MCF 10A (cell line): ENCODE measurements around the gene VEZF1. TPM values are rescaled to one million over a fixed set of nuclear protein-coding genes. Genes with fewer than 3 reads are reported as not detected.

Source experiments
- BruUV-seq: library from RNA; stranded (reverse); fragments of 400-500 nt; replicated peaks from 2 replicates; lab custom pipeline; 2021; lab: Mats Ljungman, UMichigan
- CTCF ChIA-PET: fragments of 300-600 bp; sonication (Branson Sonifier 250); formaldehyde crosslinking; extraction: SDS; loops from one replicate; lab custom pipeline; 2021; ENCODE audit warnings: antibody characterized with exemption, inconsistent platforms; lab: Yijun Ruan, JAX
- POLR2A ChIA-PET: fragments of 300-600, 350-650 bp; sonication (Branson Sonifier 250); formaldehyde crosslinking; extraction: SDS; loops from one replicate; lab custom pipeline; 2020; ENCODE audit warnings: antibody characterized with exemption, inconsistent platforms; lab: Yijun Ruan, JAX
- DNase-seq: peaks from one replicate; pipeline ENCODE4 v3.0.0-alpha.2; 2018; ENCODE audit not compliant: unreplicated experiment
- H3K27ac Mint-ChIP-seq: one replicate; pipeline ENCODE4 v1.8.0; 2022; ENCODE audit warnings: mild to moderate bottlenecking, low read depth, mixed read lengths; ENCODE audit not compliant: unreplicated experiment
- H3K27me3 Mint-ChIP-seq: one replicate; pipeline ENCODE4 v1.8.0; 2022; ENCODE audit warnings: mixed read lengths; ENCODE audit not compliant: insufficient read depth, unreplicated experiment
- H3K36me3 Mint-ChIP-seq: one replicate; pipeline ENCODE4 v1.8.0; 2022; ENCODE audit warnings: mild to moderate bottlenecking, moderate library complexity, mixed read lengths; ENCODE audit not compliant: insufficient read depth, unreplicated experiment
- H3K4me1 Mint-ChIP-seq: one replicate; pipeline ENCODE4 v1.8.0; 2022; ENCODE audit warnings: mixed read lengths; ENCODE audit not compliant: insufficient read depth, unreplicated experiment
- H3K4me3 Mint-ChIP-seq: one replicate; pipeline ENCODE4 v1.8.0; 2022; ENCODE audit warnings: mild to moderate bottlenecking, moderate library complexity, mixed read lengths; ENCODE audit not compliant: unreplicated experiment
- H3K9me3 Mint-ChIP-seq: one replicate; pipeline ENCODE4 v1.8.0; 2022; ENCODE audit warnings: mixed read lengths; ENCODE audit not compliant: unreplicated experiment
- CTCF ChIP-seq: fragments of 200-600 bp; IDR thresholded peaks from one replicate; pipeline ENCODE4 v1.8.0; 2022; ENCODE audit warnings: antibody characterized with exemption, mild to moderate bottlenecking; ENCODE audit not compliant: unreplicated experiment
- intact Hi-C: fragments of 100-400 bp; cut with micrococcal nuclease; formaldehyde crosslinking; loops from 2 replicates; pipeline ENCODE4 v1.14.1; 2022
- total RNA-seq: library from RNA; stranded (reverse); gene quantifications from 2 replicates; pipeline ENCODE4 v1.2.3, GENCODE V29; 2022

VEZF1 gene
- total RNA-seq, 1 experiment from 2014 or later: 66.8 TPM

GRCh38 chr17:57943645-57944044 lies 44.4 kb downstream of the VEZF1 start:
- BruUV-seq: no TSS peak
- intact Hi-C loops: no loop called here
- no peaks in the 10 kb centered on the region for H3K36me3 Mint-ChIP-seq
- no peak for DNase-seq
- POLR2A ChIA-PET: interaction anchor here (0.6 to 2.4 kb wide), 4 partner anchors 27 to 912 kb away, joined by 3 to 12 read pairs (median 3); no protein-coding TSS in a partner anchor
- H3K27me3 Mint-ChIP-seq: no peaks in the 10 kb centered on the region
- H3K9me3 Mint-ChIP-seq: no peaks in the 10 kb centered on the region
- CTCF ChIA-PET: interaction anchor here (1.0 to 1.9 kb wide), 5 partner anchors 52 to 85 kb away, joined by 3 to 8 read pairs (median 3); no protein-coding TSS in a partner anchor
- no peak for TF ChIP-seq CTCF
- H3K4me1 Mint-ChIP-seq: peaks cover 39% of the 10 kb centered on the region
- H3K27ac Mint-ChIP-seq: no peak overlapping the region
- H3K4me3 Mint-ChIP-seq: no peak overlapping the region

- H3K27me3 Mint-ChIP-seq: no peaks in the 10 kb centered on the region
- intact Hi-C loops: no loop called here
- no peaks in the 10 kb centered on the region for H3K9me3 Mint-ChIP-seq
- H3K4me3 Mint-ChIP-seq: no peak overlapping the region
- CTCF ChIA-PET: interaction anchor here (1.0 to 1.9 kb wide), 4 partner anchors 52 to 85 kb away, joined by 3 to 8 read pairs (median 4); no protein-coding TSS in a partner anchor
- H3K4me1 Mint-ChIP-seq: peaks cover 34% of the 10 kb centered on the region
- no peak for TF ChIP-seq CTCF
- H3K27ac Mint-ChIP-seq: no peak overlapping the region
- no TSS peak for BruUV-seq
- DNase-seq: no peak
- POLR2A ChIA-PET: interaction anchor here (0.6 to 0.7 kb wide), 3 partner anchors 27 to 911 kb away, joined by 3 read pairs; no protein-coding TSS in a partner anchor
- no peaks in the 10 kb centered on the region for H3K36me3 Mint-ChIP-seq
Observed at GRCh38 chr17:57943140-57943539, 44.9 kb downstream of the VEZF1 start.

GRCh38 chr17:57941384-57942370 lies 46.4 kb downstream of the VEZF1 start:
- POLR2A ChIA-PET: no interaction called here
- BruUV-seq: no TSS peak
- Mint-ChIP-seq H3K36me3 (no peaks in the 10 kb centered on the region), H3K4me1 (peaks cover 25% of the 10 kb centered on the region), H3K27me3 (no peaks in the 10 kb centered on the region), H3K4me3 (no peak overlapping the region), H3K27ac (no peak overlapping the region), H3K9me3 (no peaks in the 10 kb centered on the region)
- intact Hi-C loops: no loop called here
- no peak for DNase-seq
- CTCF ChIA-PET: interaction anchor here (0.8 kb wide), 1 partner anchor 14 kb away, joined by 4 read pairs; the partner anchor contains the start of gene CUEDC1
- no peak for TF ChIP-seq CTCF
